Nephron progenitor cell (in vitro differentiated cells): Measurements from ENCODE around the gene GGACT.
A peak's percentile ranks its signal among the peaks of the same experiment; 100 is the strongest.
"Not testable (repeated sequence)": the region's sequence is repeated elsewhere in the genome, so short reads cannot be mapped to it uniquely, and the experiment has no call there.

Source experiments
- DNase-seq: peaks from one replicate; pipeline ENCODE4 v3.0.0; 2021
- H3K27ac Mint-ChIP-seq: 2 replicates; pipeline ENCODE4 v1.8.0; 2021; ENCODE audit warnings: mild to moderate bottlenecking, moderate library complexity, mixed read lengths
- H3K27me3 Mint-ChIP-seq: 2 replicates; pipeline ENCODE4 v1.8.0; 2021; ENCODE audit warnings: mild to moderate bottlenecking, low read depth, mixed read lengths; ENCODE audit not compliant: poor library complexity
- H3K36me3 Mint-ChIP-seq: 2 replicates; pipeline ENCODE4 v1.8.0; 2021; ENCODE audit warnings: low read depth, mixed read lengths
- H3K4me1 Mint-ChIP-seq: 2 replicates; pipeline ENCODE4 v1.8.0; 2021; ENCODE audit warnings: mixed read lengths
- H3K4me3 Mint-ChIP-seq: 2 replicates; pipeline ENCODE4 v1.8.0; 2021; ENCODE audit warnings: mild to moderate bottlenecking, moderate library complexity, mixed read lengths
- H3K9me3 Mint-ChIP-seq: 2 replicates; pipeline ENCODE4 v1.8.0; 2021; ENCODE audit warnings: mild to moderate bottlenecking, moderate library complexity, mixed read lengths
- TF ChIP-seq, protein P1 (sequence below): fragments of 200-600 bp; sonication (generic); IDR thresholded peaks from 2 replicates; pipeline ENCODE4 v1.5.0; 2021; ENCODE audit warnings: antibody characterized with exemption

GGACT gene

DNA sequence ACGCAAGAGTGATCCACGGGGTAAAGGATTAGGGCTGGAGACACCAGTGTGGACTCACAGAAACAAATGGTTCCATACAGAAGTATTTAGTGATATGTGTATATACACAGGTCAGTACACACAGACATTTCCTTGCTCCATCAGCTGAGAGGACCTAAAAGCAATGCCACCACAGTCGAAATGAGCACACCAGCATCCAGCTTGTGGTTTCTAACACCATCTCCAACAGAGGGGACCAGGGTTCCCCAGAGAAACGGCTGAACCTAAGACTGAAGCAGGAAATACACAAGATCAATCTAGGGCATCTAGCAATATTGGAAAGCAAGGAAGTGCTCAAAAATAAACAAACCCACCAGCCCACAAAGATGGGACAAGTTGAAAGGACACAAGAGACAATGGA lies 7.6 kb downstream of the GGACT start:
- no peak for DNase-seq
- H3K36me3 Mint-ChIP-seq: peaks cover 60% of the 10 kb centered on the region

GRCh38 chr13:100580045-100580444 lies 8.5 kb downstream of the GGACT start:
- TF ChIP-seq, protein P1, sequence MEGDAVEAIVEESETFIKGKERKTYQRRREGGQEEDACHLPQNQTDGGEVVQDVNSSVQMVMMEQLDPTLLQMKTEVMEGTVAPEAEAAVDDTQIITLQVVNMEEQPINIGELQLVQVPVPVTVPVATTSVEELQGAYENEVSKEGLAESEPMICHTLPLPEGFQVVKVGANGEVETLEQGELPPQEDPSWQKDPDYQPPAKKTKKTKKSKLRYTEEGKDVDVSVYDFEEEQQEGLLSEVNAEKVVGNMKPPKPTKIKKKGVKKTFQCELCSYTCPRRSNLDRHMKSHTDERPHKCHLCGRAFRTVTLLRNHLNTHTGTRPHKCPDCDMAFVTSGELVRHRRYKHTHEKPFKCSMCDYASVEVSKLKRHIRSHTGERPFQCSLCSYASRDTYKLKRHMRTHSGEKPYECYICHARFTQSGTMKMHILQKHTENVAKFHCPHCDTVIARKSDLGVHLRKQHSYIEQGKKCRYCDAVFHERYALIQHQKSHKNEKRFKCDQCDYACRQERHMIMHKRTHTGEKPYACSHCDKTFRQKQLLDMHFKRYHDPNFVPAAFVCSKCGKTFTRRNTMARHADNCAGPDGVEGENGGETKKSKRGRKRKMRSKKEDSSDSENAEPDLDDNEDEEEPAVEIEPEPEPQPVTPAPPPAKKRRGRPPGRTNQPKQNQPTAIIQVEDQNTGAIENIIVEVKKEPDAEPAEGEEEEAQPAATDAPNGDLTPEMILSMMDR: no peak
- Mint-ChIP-seq H3K27ac (no peak overlapping the region), H3K4me1 (peaks cover 5% of the 10 kb centered on the region), H3K4me3 (no peak overlapping the region), H3K9me3 (peaks cover 29% of the 10 kb centered on the region), H3K36me3 (peaks cover 60% of the 10 kb centered on the region), H3K27me3 (no peaks in the 10 kb centered on the region)
- DNase-seq: no peak

More for the DNA sequence above, 7.6 kb downstream of the GGACT start:
- Mint-ChIP-seq H3K27me3 (peaks cover 1% of the 10 kb centered on the region), H3K27ac (no peak overlapping the region), H3K4me1 (peaks cover 5% of the 10 kb centered on the region), H3K4me3 (no peak overlapping the region), H3K9me3 (peaks cover 29% of the 10 kb centered on the region)
- TF ChIP-seq, protein P1: no peak

- not testable (repeated sequence) for DNase-seq, H3K27ac Mint-ChIP-seq, H3K4me1 Mint-ChIP-seq, H3K4me3 Mint-ChIP-seq, H3K27me3 Mint-ChIP-seq
- Mint-ChIP-seq H3K9me3 (peaks cover 24% of the 10 kb centered on the region), H3K36me3 (peaks cover 48% of the 10 kb centered on the region)
Observed at GRCh38 chr13:100577239-100577638, 11.3 kb downstream of the GGACT start.

GRCh38 chr13:100573121-100573520 lies 15.5 kb downstream of the GGACT start:
- no peaks in the 10 kb centered on the region for H3K27me3 Mint-ChIP-seq

DNA sequence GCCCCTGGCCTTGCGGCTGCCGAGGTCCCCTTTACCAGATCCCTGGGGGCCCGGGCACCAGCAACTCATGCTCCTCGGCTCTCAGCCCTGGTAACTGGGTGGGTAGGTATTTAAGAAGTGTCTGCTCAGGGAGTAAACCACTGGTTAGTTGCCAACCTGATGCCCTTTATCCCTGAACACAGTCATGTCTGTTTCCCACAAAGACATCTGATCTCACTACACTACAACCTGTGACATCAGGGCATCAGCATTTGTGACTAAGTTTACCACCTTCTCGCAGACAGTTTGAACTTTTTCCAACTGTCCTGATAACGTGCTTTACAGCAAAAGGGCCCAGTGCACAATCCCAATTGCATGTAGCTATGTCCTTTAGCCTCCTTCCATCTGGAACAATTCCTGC lies 22.0 kb downstream of the GGACT start:
- Mint-ChIP-seq H3K4me1 (peaks cover 5% of the 10 kb centered on the region), H3K36me3 (peaks cover 34% of the 10 kb centered on the region), H3K27me3 (no peaks in the 10 kb centered on the region), H3K27ac (peak overlapping the region; percentile 62), H3K9me3 (peaks cover 34% of the 10 kb centered on the region), H3K4me3 (no peak overlapping the region)
- TF ChIP-seq, protein P1: no peak
- DNase-seq: no peak

More at GRCh38 chr13:100573121-100573520, 15.5 kb downstream of the GGACT start:
- no peak overlapping the region for H3K27ac Mint-ChIP-seq
- H3K4me1 Mint-ChIP-seq: peaks cover 9% of the 10 kb centered on the region
- peak; percentile 70 for DNase-seq
- H3K36me3 Mint-ChIP-seq: peaks cover 22% of the 10 kb centered on the region
- TF ChIP-seq, protein P1: peak; percentile 70
- H3K4me3 Mint-ChIP-seq: no peak overlapping the region
- peaks cover 7% of the 10 kb centered on the region for H3K9me3 Mint-ChIP-seq

DNA sequence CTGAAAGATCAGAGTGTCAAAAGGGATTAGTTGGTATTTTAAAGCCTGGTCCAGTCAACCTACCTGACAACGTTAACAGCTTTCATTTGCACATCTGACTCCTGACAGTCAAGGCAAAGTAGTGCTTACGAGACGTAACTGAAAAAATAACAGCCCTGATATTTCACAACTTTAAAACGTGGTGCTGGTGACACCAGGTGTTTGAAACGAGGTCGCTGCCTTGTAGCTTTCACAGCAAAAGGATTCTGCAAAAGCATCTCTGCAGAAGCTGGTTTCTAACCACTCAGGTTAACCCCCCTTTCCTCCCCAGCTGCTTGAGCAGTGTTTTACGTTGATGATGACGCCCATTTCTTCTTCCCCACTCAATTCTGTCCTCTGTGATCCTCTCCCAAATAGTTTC lies 23.3 kb downstream of the GGACT start:
- Mint-ChIP-seq H3K4me3 (no peak overlapping the region), H3K4me1 (peaks cover 9% of the 10 kb centered on the region), H3K9me3 (peaks cover 34% of the 10 kb centered on the region), H3K36me3 (peaks cover 34% of the 10 kb centered on the region), H3K27me3 (no peaks in the 10 kb centered on the region), H3K27ac (peak overlapping the region; percentile 93)
- no peak for DNase-seq
- TF ChIP-seq, protein P1: no peak
